Measurements from ENCODE around the gene OOEP.

DNA sequence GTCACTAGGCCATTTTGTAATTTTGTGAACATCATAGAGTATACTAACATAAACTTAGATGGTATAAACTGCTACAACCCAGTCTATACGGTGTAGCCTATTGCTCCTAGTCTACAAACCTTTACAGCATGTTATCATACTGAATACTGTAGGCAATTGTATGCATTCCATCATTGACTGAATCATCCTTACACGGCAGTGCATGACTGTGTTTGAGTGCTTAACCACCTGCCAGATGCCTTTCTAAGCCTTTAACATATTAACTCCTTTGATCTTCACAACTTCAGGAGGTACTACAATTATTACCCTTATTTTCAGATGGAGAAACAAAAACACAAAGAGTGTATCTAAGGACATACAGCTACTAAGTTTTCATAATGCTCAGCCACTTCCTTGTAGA is 29.6 kb downstream of the OOEP start:
- TF ChIP-seq, protein P1, sequence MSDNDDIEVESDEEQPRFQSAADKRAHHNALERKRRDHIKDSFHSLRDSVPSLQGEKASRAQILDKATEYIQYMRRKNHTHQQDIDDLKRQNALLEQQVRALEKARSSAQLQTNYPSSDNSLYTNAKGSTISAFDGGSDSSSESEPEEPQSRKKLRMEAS (IDR thresholded peaks at IDR 0.05) = no peak
- TF ChIP-seq CREB1 (IDR thresholded peaks at IDR 0.05; ENCODE audit: low read depth) (no peak), TAF1 (IDR thresholded peaks at IDR 0.05; ENCODE audit: low read depth) (no peak)

Data from Ishikawa (cell line).